HEK293T (cell line): ENCODE measurements around the gene SPDYE4.

ENCODE experiments used
- CTCF ChIA-PET: fragments of 350-600 bp; formaldehyde crosslinking; extraction: SDS; loops from one replicate; lab custom pipeline; 2021; ENCODE audit warnings: antibody characterized with exemption, inconsistent platforms; lab: Yijun Ruan, JAX
- POLR2A ChIA-PET: fragments of 350-600 bp; formaldehyde crosslinking; extraction: SDS; loops from one replicate; lab custom pipeline; 2020; ENCODE audit warnings: antibody characterized with exemption, inconsistent platforms; lab: Yijun Ruan, JAX
- DNase-seq: peaks from one replicate; pipeline ENCODE4 v3.0.0; 2012; ENCODE audit warnings: mixed read lengths; ENCODE audit errors: extremely low spot score
- ARNT ChIP-seq: fragments of 450-650 bp; IDR thresholded peaks from 2 replicates; pipeline ENCODE4 v1.6.1; 2017; ENCODE audit warnings: mild to moderate bottlenecking
- BHLHE40 ChIP-seq: fragments of 450-650 bp; IDR thresholded peaks from 2 replicates; pipeline ENCODE4 v1.6.1; 2016; ENCODE audit warnings: mild to moderate bottlenecking, moderate library complexity, borderline replicate concordance
- CTBP1 ChIP-seq: fragments of 450-650 bp; IDR thresholded peaks from 2 replicates; pipeline ENCODE4 v1.6.1; 2016; ENCODE audit warnings: borderline replicate concordance
- ELF4 ChIP-seq: fragments of 450-650 bp; IDR thresholded peaks from 2 replicates; pipeline ENCODE4 v1.6.1; 2017; ENCODE audit warnings: antibody characterized with exemption
- FOXA1 ChIP-seq: fragments of 450-650 bp; IDR thresholded peaks from 2 replicates; pipeline ENCODE4 v1.6.1; 2016; ENCODE audit warnings: mild to moderate bottlenecking
- FOXK2 ChIP-seq: fragments of 450-650 bp; IDR thresholded peaks from 2 replicates; pipeline ENCODE4 v1.6.1; 2016; ENCODE audit warnings: mild to moderate bottlenecking
- FOXM1 ChIP-seq: fragments of 450-650 bp; IDR thresholded peaks from 2 replicates; pipeline ENCODE4 v1.6.1; 2017; ENCODE audit warnings: mild to moderate bottlenecking, borderline replicate concordance
- HDGF ChIP-seq: fragments of 450-650 bp; IDR thresholded peaks from 2 replicates; pipeline ENCODE4 v1.6.1; 2017; ENCODE audit warnings: antibody characterized with exemption, borderline replicate concordance
- L3MBTL2 ChIP-seq: fragments of 450-650 bp; conservative IDR thresholded peaks from 2 replicates; pipeline ENCODE4 v1.6.1; 2016; ENCODE audit warnings: mild to moderate bottlenecking
- LEF1 ChIP-seq: fragments of 450-650 bp; IDR thresholded peaks from 2 replicates; pipeline ENCODE4 v1.6.1; 2017; ENCODE audit warnings: mild to moderate bottlenecking, borderline replicate concordance
- NFRKB ChIP-seq: fragments of 450-650 bp; IDR thresholded peaks from 2 replicates; pipeline ENCODE4 v1.6.1; 2016; ENCODE audit warnings: mild to moderate bottlenecking, moderate library complexity
- PKNOX1 ChIP-seq: fragments of 450-650 bp; IDR thresholded peaks from 2 replicates; pipeline ENCODE4 v1.6.1; 2016
- SP1 ChIP-seq: fragments of 450-650 bp; IDR thresholded peaks from 2 replicates; pipeline ENCODE4 v1.6.1; 2017
- SUZ12 ChIP-seq: fragments of 450-650 bp; IDR thresholded peaks from 2 replicates; pipeline ENCODE4 v1.6.1; 2016; ENCODE audit warnings: mild to moderate bottlenecking
- TARDBP ChIP-seq: fragments of 450-650 bp; IDR thresholded peaks from 2 replicates; pipeline ENCODE4 v1.6.1; 2016
- ZNF384 ChIP-seq: fragments of 450-650 bp; IDR thresholded peaks from 2 replicates; pipeline ENCODE4 v1.6.1; 2016

SPDYE4 gene

GRCh38 chr17:8720596-8720995, 37.8 kb downstream of the SPDYE4 start:
- TF ChIP-seq BHLHE40 = no peak
- TF ChIP-seq LEF1 = no peak
- TF ChIP-seq L3MBTL2 = no peak
- TF ChIP-seq FOXM1 = no peak
- TF ChIP-seq ELF4 = no peak
- no peak for TF ChIP-seq ARNT
- TF ChIP-seq SUZ12 = no peak
- TF ChIP-seq CTBP1 = no peak
- no peak for TF ChIP-seq HDGF
- no peak for TF ChIP-seq SP1
- TF ChIP-seq NFRKB = no peak
- TF ChIP-seq FOXK2 = no peak
- DNase-seq = no peak
- CTCF ChIA-PET = no interaction called here
- POLR2A ChIA-PET = no interaction called here

GRCh38 chr17:8719291-8720246, 38.8 kb downstream of the SPDYE4 start:
- no peak for TF ChIP-seq PKNOX1
- TF ChIP-seq HDGF = no peak
- TF ChIP-seq ZNF384 = no peak
- TF ChIP-seq L3MBTL2 = no peak
- TF ChIP-seq LEF1 = no peak
- no peak for TF ChIP-seq FOXA1
- no peak for TF ChIP-seq FOXM1
- no peak for TF ChIP-seq BHLHE40
- no peak for TF ChIP-seq SUZ12
- no peak for TF ChIP-seq ELF4
- no peak for TF ChIP-seq NFRKB
- ChIA-PET POLR2A (no interaction called here), CTCF (no interaction called here)
- DNase-seq = no peak

GRCh38 chr17:8718001-8718563, 40.3 kb downstream of the SPDYE4 start:
- POLR2A ChIA-PET = no interaction called here
- no peak for DNase-seq
- no peak for TF ChIP-seq SP1
- no peak for TF ChIP-seq ELF4
- no peak for TF ChIP-seq BHLHE40
- TF ChIP-seq FOXK2 = no peak
- no peak for TF ChIP-seq SUZ12
- TF ChIP-seq ZNF384 = no peak
- no peak for TF ChIP-seq HDGF
- TF ChIP-seq TARDBP = no peak
- no peak for TF ChIP-seq NFRKB
- no peak for TF ChIP-seq FOXM1
- TF ChIP-seq ARNT = no peak
- TF ChIP-seq FOXA1 = no peak
- TF ChIP-seq CTBP1 = no peak
- no peak for TF ChIP-seq PKNOX1
- no peak for TF ChIP-seq L3MBTL2
- no peak for TF ChIP-seq LEF1
- CTCF ChIA-PET = no interaction called here

GRCh38 chr17:8713878-8714277, 44.5 kb downstream of the SPDYE4 start:
- ChIA-PET CTCF (interaction anchor here (0.7 kb wide), 2 partner anchors 629 to 1278 kb away, joined by 3 read pairs; partner anchors contain the start of gene TMEM102), POLR2A (no interaction called here)
- no peak for TF ChIP-seq ELF4
- no peak for TF ChIP-seq FOXA1
- TF ChIP-seq NFRKB = no peak
- TF ChIP-seq CTBP1 = no peak
- no peak for TF ChIP-seq HDGF
- TF ChIP-seq ARNT = no peak
- TF ChIP-seq BHLHE40 = no peak
- no peak for TF ChIP-seq SP1
- TF ChIP-seq FOXK2 = no peak
- TF ChIP-seq PKNOX1 = no peak
- TF ChIP-seq LEF1 = no peak
- TF ChIP-seq FOXM1 = no peak
- no peak for TF ChIP-seq TARDBP
- TF ChIP-seq ZNF384 = no peak
- TF ChIP-seq L3MBTL2 = no peak
- no peak for DNase-seq

GRCh38 chr17:8713315-8713714, 45.0 kb downstream of the SPDYE4 start:
- CTCF ChIA-PET = interaction anchor here (0.7 kb wide), 1 partner anchor 628 kb away, joined by 3 read pairs; no protein-coding TSS in a partner anchor
- DNase-seq = no peak
- POLR2A ChIA-PET = no interaction called here
- TF ChIP-seq HDGF (no peak), CTBP1 (no peak), FOXM1 (no peak), TARDBP (no peak), ELF4 (no peak), ZNF384 (no peak), ARNT (no peak), PKNOX1 (no peak), SP1 (no peak), NFRKB (no peak), BHLHE40 (no peak), FOXK2 (no peak), SUZ12 (no peak), FOXA1 (no peak), L3MBTL2 (no peak), LEF1 (no peak)
